Activated CD4-positive, alpha-beta T cell treated with anti-CD3 and anti-CD28 coated beads for 36 hours (primary cell): ENCODE measurements around the gene ZDHHC8. TPM values are rescaled to one million over a fixed set of nuclear protein-coding genes. Genes with fewer than 3 reads are reported as not detected.

ENCODE experiments used
- ATAC-seq: fragments of 200-7000 bp; cut with Tn5 transposase; one replicate; pipeline ENCODE4 v1.10.0; 2021; ENCODE audit warnings: mild to moderate bottlenecking, moderate library complexity
- CTCF ChIA-PET: fragments of 350-600 bp; sonication (Branson Sonifier 250); formaldehyde crosslinking; loops from one replicate; lab custom pipeline; 2021; ENCODE audit warnings: antibody characterized with exemption; lab: Charles Lee
- POLR2A ChIA-PET: fragments of 350-600 bp; sonication (Branson Sonifier 250); formaldehyde crosslinking; loops from one replicate; lab custom pipeline; 2021; ENCODE audit warnings: antibody characterized with exemption, inconsistent platforms; lab: Charles Lee
- DNase-seq: peaks from one replicate; pipeline ENCODE4 v3.0.0-alpha.2; 2020
- H3K27ac Mint-ChIP-seq: one replicate; pipeline ENCODE4 v1.8.0; 2021; ENCODE audit warnings: mixed read lengths
- H3K27me3 Mint-ChIP-seq: one replicate; pipeline ENCODE4 v1.8.0; 2021; ENCODE audit warnings: mixed read lengths
- H3K36me3 Mint-ChIP-seq: one replicate; pipeline ENCODE4 v1.8.0; 2021; ENCODE audit warnings: low read depth, mixed read lengths
- H3K4me1 Mint-ChIP-seq: one replicate; pipeline ENCODE4 v1.8.0; 2021; ENCODE audit warnings: mixed read lengths
- H3K4me3 Mint-ChIP-seq: one replicate; pipeline ENCODE4 v1.8.0; 2021; ENCODE audit warnings: mild to moderate bottlenecking, moderate library complexity, mixed read lengths
- H3K9me3 Mint-ChIP-seq: one replicate; pipeline ENCODE4 v1.8.0; 2021; ENCODE audit warnings: low read depth, mixed read lengths
- intact Hi-C, 2 experiments: fragments of 100-400 bp; cut with DNase I in 1 of 2; cut with micrococcal nuclease in 1 of 2; formaldehyde crosslinking; loops; one replicate each; pipeline versions ENCODE4 v1.14.2 to v1.15.1; 2022 to 2024; cut with DNase I, micrococcal nuclease
- microRNA-seq: library from miRNA; unstranded; fragments of <30 nt; microRNA quantifications from one replicate; pipeline ENCODE4 v1.2.0, GENCODE V29; 2021; ENCODE audit warnings: borderline replicate concordance
- total RNA-seq, 2 experiments: library from RNA; stranded (reverse); gene quantifications; one replicate each; pipeline ENCODE4 v1.2.3, GENCODE V29; 2021

Gene ZDHHC8
- total RNA-seq, 2 experiments from 2014 or later: 47.7 to 49.8 TPM

- POLR2A ChIA-PET: no interaction called here
- Mint-ChIP-seq H3K4me1 (no peaks in the 10 kb centered on the region), H3K27ac (no peak overlapping the region), H3K9me3 (no peaks in the 10 kb centered on the region), H3K27me3 (no peaks in the 10 kb centered on the region), H3K4me3 (no peak overlapping the region), H3K36me3 (no peaks in the 10 kb centered on the region)
- intact Hi-C loops: no loop called here
- CTCF ChIA-PET: no interaction called here
- ATAC-seq: no peak
- no peak for DNase-seq
These were observed 64.7 kb downstream of the ZDHHC8 start for GRCh38 chr22:20196094-20196842.

Small RNAs within 50 kb of the gene (microRNA-seq; reads per million reads assigned to microRNA genes)
- gene MIR6816: not detected

Other genes with a start within 250 kb of the ZDHHC8 start
- gene COMT, start 190.0 kb upstream of the ZDHHC8 start, total RNA-seq: 10 to 100 TPM; 63.5 to 78.5 TPM
- gene TXNRD2, start 190.0 kb upstream of the ZDHHC8 start, total RNA-seq: 10 to 100 TPM; 24.1 to 25.3 TPM
- gene ARVCF, start 115.0 kb upstream of the ZDHHC8 start, total RNA-seq: 1 to 10 TPM; 1.3 to 2.1 TPM
- 10 to 100 TPM; 20.3 to 22.8 TPM for gene TANGO2, start 110.7 kb upstream of the ZDHHC8 start, total RNA-seq
- gene DGCR8, start 51.6 kb upstream of the ZDHHC8 start, total RNA-seq: 10 to 100 TPM; 31.8 to 32.3 TPM
- 100 to 1,000 TPM; 402 to 506 TPM for gene RANBP1, start 15.7 kb upstream of the ZDHHC8 start, total RNA-seq
- gene TRMT2A, start 14.6 kb upstream of the ZDHHC8 start, total RNA-seq: 10 to 100 TPM; 84.4 to 85.9 TPM
- not detected for gene CCDC188, start 19.3 kb downstream of the ZDHHC8 start, total RNA-seq
- 1 to 10 TPM; 2.2 to 2.3 TPM for gene RTN4R, start 136.5 kb downstream of the ZDHHC8 start, total RNA-seq
- 10 to 100 TPM; 22.4 to 24.8 TPM for gene DGCR6L, start 188.3 kb downstream of the ZDHHC8 start, total RNA-seq